MM.1S (cell line): ENCODE measurements around the gene SCIN.

Source experiments
- DNase-seq: peaks from one replicate; pipeline ENCODE4 v3.0.0-alpha.2; 2015
- H2AFZ ChIP-seq: fragments of 300-600 bp; sonication (generic); 2 replicates; pipeline ENCODE4 v1.6.0; 2016; ENCODE audit warnings: antibody characterized with exemption, low read length
- H3F3A ChIP-seq: fragments of 300-600 bp; sonication (generic); 2 replicates; pipeline ENCODE4 v1.6.1; 2016; ENCODE audit warnings: mild to moderate bottlenecking, antibody characterized with exemption, low read length, moderate library complexity, mixed read lengths; ENCODE audit not compliant: insufficient read depth
- H3K27ac ChIP-seq: fragments of 300-600 bp; sonication (generic); 2 replicates; pipeline ENCODE4 v1.5.1; 2016; ENCODE audit warnings: mild to moderate bottlenecking, low read length
- H3K27me3 ChIP-seq: fragments of 300-600 bp; sonication (generic); replicated peaks from 2 replicates; pipeline ENCODE4 v1.6.0; 2016; ENCODE audit warnings: low read length; ENCODE audit not compliant: insufficient read depth
- H3K36me3 ChIP-seq: fragments of 300-600 bp; sonication (generic); replicated peaks from 2 replicates; pipeline ENCODE4 v1.6.1; 2016; ENCODE audit warnings: mild to moderate bottlenecking, low read length, mixed read lengths; ENCODE audit not compliant: insufficient read depth
- H3K4me1 ChIP-seq: fragments of 300-600 bp; sonication (generic); 2 replicates; pipeline ENCODE4 v1.6.1; 2016; ENCODE audit warnings: low read length, mixed read lengths
- H3K4me2 ChIP-seq: fragments of 300-600 bp; sonication (generic); 2 replicates; pipeline ENCODE4 v1.6.0; 2016; ENCODE audit warnings: low read depth, low read length
- H3K4me3 ChIP-seq: fragments of 300-600 bp; sonication (generic); 2 replicates; pipeline ENCODE4 v1.5.1; 2016; ENCODE audit warnings: low read length, mixed read lengths
- H3K79me2 ChIP-seq: fragments of 300-600 bp; sonication (generic); 2 replicates; pipeline ENCODE4 v1.6.1; 2016; ENCODE audit warnings: mixed run types, low read length, mixed read lengths
- H3K9ac ChIP-seq: fragments of 300-600 bp; sonication (generic); 2 replicates; pipeline ENCODE4 v1.6.1; 2016; ENCODE audit warnings: low read length, mixed read lengths
- H3K9me2 ChIP-seq: fragments of 300-600 bp; sonication (generic); replicated peaks from 2 replicates; pipeline ENCODE4 v1.6.1; 2016; ENCODE audit warnings: mild to moderate bottlenecking, low read length, mixed read lengths; ENCODE audit not compliant: insufficient read depth
- H3K9me3 ChIP-seq: fragments of 300-600 bp; sonication (generic); replicated peaks from 2 replicates; pipeline ENCODE4 v1.6.1; 2016; ENCODE audit warnings: mild to moderate bottlenecking, low read length, mixed read lengths; ENCODE audit not compliant: insufficient read depth
- H4K20me1 ChIP-seq: fragments of 300-600 bp; sonication (generic); 2 replicates; pipeline ENCODE4 v1.6.1; 2016; ENCODE audit warnings: mild to moderate bottlenecking, low read length, moderate library complexity, mixed read lengths; ENCODE audit not compliant: insufficient read depth
- CTCF ChIP-seq: fragments of 300-600 bp; sonication (generic); IDR thresholded peaks from 2 replicates; pipeline ENCODE4 v1.5.1; 2016; ENCODE audit warnings: antibody characterized with exemption, low read length, mixed read lengths
- EZH2 ChIP-seq: fragments of 300-600 bp; sonication (generic); optimal IDR thresholded peaks from 2 replicates; pipeline ENCODE3; 2017; ENCODE audit warnings: low read depth, mild to moderate bottlenecking, antibody characterized with exemption, low read length, mixed read lengths
- EZH2phosphoT487 ChIP-seq: fragments of 300-600 bp; sonication (generic); IDR thresholded peaks from 2 replicates; pipeline ENCODE4 v1.6.1; 2018; ENCODE audit warnings: antibody characterized with exemption, low read length

SCIN gene

GRCh38 chr7:12612622-12613021 is 42.1 kb downstream of the SCIN start:
- no peaks in the 10 kb centered on the region for H3K79me2 ChIP-seq
- no peaks in the 10 kb centered on the region for H3K27me3 ChIP-seq
- H3K36me3 ChIP-seq, result no peaks in the 10 kb centered on the region
- DNase-seq, result no peak
- H3K4me3 ChIP-seq, result no peak overlapping the region
- H3K9ac ChIP-seq, result no peak overlapping the region
- no peak for TF ChIP-seq EZH2
- TF ChIP-seq EZH2phosphoT487, result no peak
- TF ChIP-seq CTCF, result no peak
- no peaks in the 10 kb centered on the region for H3K9me2 ChIP-seq
- no peaks in the 10 kb centered on the region for H3K9me3 ChIP-seq
- no peak overlapping the region for H2AFZ ChIP-seq
- H4K20me1 ChIP-seq, result no peaks in the 10 kb centered on the region
- no peak overlapping the region for H3K4me2 ChIP-seq
- no peak overlapping the region for H3K27ac ChIP-seq
- H3F3A ChIP-seq, result no peaks in the 10 kb centered on the region
- no peaks in the 10 kb centered on the region for H3K4me1 ChIP-seq

- H4K20me1 ChIP-seq, result no peaks in the 10 kb centered on the region
- no peaks in the 10 kb centered on the region for H3F3A ChIP-seq
- H3K9me3 ChIP-seq, result no peaks in the 10 kb centered on the region
- TF ChIP-seq EZH2phosphoT487 (no peak), CTCF (no peak), EZH2 (no peak)
- H3K4me2 ChIP-seq, result no peak overlapping the region
- H3K36me3 ChIP-seq, result no peaks in the 10 kb centered on the region
- no peak for DNase-seq
- no peaks in the 10 kb centered on the region for H3K79me2 ChIP-seq
- no peaks in the 10 kb centered on the region for H3K9me2 ChIP-seq
- H2AFZ ChIP-seq, result no peak overlapping the region
- H3K9ac ChIP-seq, result no peak overlapping the region
- H3K4me3 ChIP-seq, result no peak overlapping the region
- no peaks in the 10 kb centered on the region for H3K4me1 ChIP-seq
- no peaks in the 10 kb centered on the region for H3K27me3 ChIP-seq
- no peak overlapping the region for H3K27ac ChIP-seq
Measured at GRCh38 chr7:12619461-12620069, 49.0 kb downstream of the SCIN start.

GRCh38 chr7:12620371-12620770 is 49.9 kb downstream of the SCIN start:
- no peak for DNase-seq
- no peak for TF ChIP-seq CTCF
- Histone ChIP-seq H2AFZ (no peak overlapping the region), H4K20me1 (no peaks in the 10 kb centered on the region), H3K9me3 (no peaks in the 10 kb centered on the region), H3K4me2 (no peak overlapping the region), H3F3A (no peaks in the 10 kb centered on the region), H3K27ac (no peak overlapping the region), H3K4me1 (no peaks in the 10 kb centered on the region), H3K79me2 (no peaks in the 10 kb centered on the region), H3K9me2 (no peaks in the 10 kb centered on the region), H3K27me3 (no peaks in the 10 kb centered on the region), H3K9ac (no peak overlapping the region), H3K4me3 (no peak overlapping the region), H3K36me3 (no peaks in the 10 kb centered on the region)
